ENCODE data around the gene PI4KB.

- TF ChIP-seq FOXA1 (IDR thresholded peaks at IDR 0.05), result no peak
- TF ChIP-seq CTCF (IDR thresholded peaks at IDR 0.05; ENCODE audit: low read depth, low read length, missing input control), result no peak
- TF ChIP-seq TAF1 (conservative IDR thresholded peaks at IDR 0.05), result no peak
- TF ChIP-seq ZBTB33 (IDR thresholded peaks at IDR 0.05), result no peak
- no peak for TF ChIP-seq SP1 (IDR thresholded peaks at IDR 0.05)
- TF ChIP-seq JUND (IDR thresholded peaks at IDR 0.05), result no peak
- TF ChIP-seq RAD21 (IDR thresholded peaks at IDR 0.05), result no peak
- TF ChIP-seq REST (IDR thresholded peaks at IDR 0.05), result no peak
- TF ChIP-seq EGR1 (IDR thresholded peaks at IDR 0.05; ENCODE audit: low read depth in 2 of 2), result no peak
Measured at GRCh38 chr1:151282883-151283725, 44.1 kb downstream of the PI4KB start.
